Activated CD8-positive, alpha-beta T cell treated with anti-CD3 and anti-CD28 coated beads for 36 hours (primary cell): Measurements from ENCODE around the gene PIGQ. TPM values are rescaled to one million over a fixed set of nuclear protein-coding genes. Genes with fewer than 3 reads are reported as not detected.

Experiments
- ATAC-seq: fragments of 200-7000 bp; cut with Tn5 transposase; one replicate; pipeline ENCODE4 v1.10.0; 2021; ENCODE audit warnings: mild to moderate bottlenecking, moderate library complexity
- CTCF ChIA-PET: fragments of 350-600 bp; sonication (Branson Sonifier 250); formaldehyde crosslinking; loops from one replicate; lab custom pipeline; 2021; ENCODE audit warnings: antibody characterized with exemption; lab: Charles Lee
- POLR2A ChIA-PET: fragments of 350-600 bp; sonication (Branson Sonifier 250); formaldehyde crosslinking; loops from one replicate; lab custom pipeline; 2021; ENCODE audit warnings: antibody characterized with exemption; lab: Charles Lee
- DNase-seq: peaks from one replicate; pipeline ENCODE4 v3.0.0-alpha.2; 2020
- H3K27ac Mint-ChIP-seq: one replicate; pipeline ENCODE4 v1.8.0; 2021; ENCODE audit warnings: mild to moderate bottlenecking, mixed read lengths
- H3K27me3 Mint-ChIP-seq: one replicate; pipeline ENCODE4 v1.8.0; 2021; ENCODE audit warnings: mixed read lengths
- H3K36me3 Mint-ChIP-seq: one replicate; pipeline ENCODE4 v1.8.0; 2021; ENCODE audit warnings: low read depth, mixed read lengths
- H3K4me1 Mint-ChIP-seq: one replicate; pipeline ENCODE4 v1.8.0; 2021; ENCODE audit warnings: low read depth, mixed read lengths
- H3K4me3 Mint-ChIP-seq: one replicate; pipeline ENCODE4 v1.8.0; 2021; ENCODE audit warnings: mild to moderate bottlenecking, moderate library complexity, mixed read lengths
- H3K9me3 Mint-ChIP-seq: one replicate; pipeline ENCODE4 v1.8.0; 2021; ENCODE audit warnings: mixed read lengths
- intact Hi-C: fragments of 100-400 bp; cut with micrococcal nuclease; formaldehyde crosslinking; loops from one replicate; pipeline ENCODE4 v1.10.0; 2022
- total RNA-seq, 2 experiments: library from RNA; stranded (reverse); gene quantifications; one replicate each; pipeline ENCODE4 v1.2.3, GENCODE V29; 2021
- TF ChIP-seq, protein P1 (sequence below): fragments of 200-600 bp; IDR thresholded peaks from one replicate; pipeline ENCODE4 v1.8.0; 2022; ENCODE audit warnings: antibody characterized with exemption, mild to moderate bottlenecking

PIGQ gene
- total RNA-seq, 2 experiments from 2014 or later, result 18.5 to 18.6 TPM

DNA sequence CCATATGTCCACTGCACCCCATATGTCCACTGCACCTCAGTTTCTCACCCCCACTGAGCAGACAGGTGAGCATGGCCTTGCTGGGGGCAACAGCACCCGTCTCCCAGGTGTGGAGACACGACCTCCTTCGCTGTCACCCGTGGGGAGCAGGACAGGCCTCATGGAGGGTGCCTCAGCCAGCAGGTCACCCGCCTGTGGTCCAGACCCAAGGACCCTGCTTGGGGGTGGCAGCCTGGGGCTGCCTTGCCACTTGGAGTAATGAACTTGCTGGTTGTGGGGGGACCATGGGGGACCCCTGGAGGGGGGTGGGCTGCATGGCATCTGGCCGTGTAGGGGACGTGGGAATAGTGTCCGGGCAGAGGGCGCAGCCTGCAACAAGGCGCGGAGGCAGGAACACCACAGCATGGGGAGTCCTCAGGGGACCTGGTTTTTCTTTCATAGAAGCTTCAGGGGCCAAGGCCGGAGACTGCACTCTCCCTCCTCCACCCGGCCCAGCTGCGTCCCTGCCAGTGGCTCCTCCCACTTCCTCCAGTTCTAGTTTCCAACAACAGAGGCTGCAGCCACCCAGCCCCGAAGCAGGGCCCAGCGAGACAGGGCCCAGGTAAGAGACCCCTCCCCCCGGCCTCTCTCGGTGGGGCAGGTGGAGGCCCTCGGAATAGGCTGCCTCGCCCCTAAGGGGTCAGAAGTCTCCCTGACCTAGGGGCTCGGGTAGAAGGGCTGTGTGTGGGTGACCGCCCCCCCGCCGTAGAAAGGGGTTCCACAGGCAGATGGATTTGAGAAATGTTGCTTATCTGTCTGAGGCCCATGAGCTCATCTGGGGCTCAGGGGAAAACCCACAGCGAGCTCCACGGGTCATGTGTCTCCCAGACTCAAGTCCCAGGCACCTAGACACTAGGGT lies 3.0 kb upstream of the PIGQ start, which contains the start of gene NHLRC4:
Gene NHLRC4 (plus strand): TSS at position 531 of the 898 bp plus-strand sequence. CDS start 1,043 bp downstream, outside the sequence.
- Mint-ChIP-seq H3K9me3 (no peaks in the 10 kb centered on the region), H3K27ac (peak within 1 kb of the TSS; percentile 70), H3K4me3 (peak within 1 kb of the TSS; percentile 38), H3K4me1 (peaks cover 27% of the 10 kb centered on the region), H3K27me3 (no peaks in the 10 kb centered on the region), H3K36me3 (no peaks in the 10 kb centered on the region)
- TF ChIP-seq, protein P1, sequence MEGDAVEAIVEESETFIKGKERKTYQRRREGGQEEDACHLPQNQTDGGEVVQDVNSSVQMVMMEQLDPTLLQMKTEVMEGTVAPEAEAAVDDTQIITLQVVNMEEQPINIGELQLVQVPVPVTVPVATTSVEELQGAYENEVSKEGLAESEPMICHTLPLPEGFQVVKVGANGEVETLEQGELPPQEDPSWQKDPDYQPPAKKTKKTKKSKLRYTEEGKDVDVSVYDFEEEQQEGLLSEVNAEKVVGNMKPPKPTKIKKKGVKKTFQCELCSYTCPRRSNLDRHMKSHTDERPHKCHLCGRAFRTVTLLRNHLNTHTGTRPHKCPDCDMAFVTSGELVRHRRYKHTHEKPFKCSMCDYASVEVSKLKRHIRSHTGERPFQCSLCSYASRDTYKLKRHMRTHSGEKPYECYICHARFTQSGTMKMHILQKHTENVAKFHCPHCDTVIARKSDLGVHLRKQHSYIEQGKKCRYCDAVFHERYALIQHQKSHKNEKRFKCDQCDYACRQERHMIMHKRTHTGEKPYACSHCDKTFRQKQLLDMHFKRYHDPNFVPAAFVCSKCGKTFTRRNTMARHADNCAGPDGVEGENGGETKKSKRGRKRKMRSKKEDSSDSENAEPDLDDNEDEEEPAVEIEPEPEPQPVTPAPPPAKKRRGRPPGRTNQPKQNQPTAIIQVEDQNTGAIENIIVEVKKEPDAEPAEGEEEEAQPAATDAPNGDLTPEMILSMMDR, result no peak
- ChIA-PET POLR2A (interaction anchor here (0.9 to 1.5 kb wide), 4 partner anchors 10 to 236 kb away, joined by 3 to 5 read pairs (median 4); partner anchors contain the start of gene WDR90), CTCF (interaction anchor here (0.6 to 1.0 kb wide), 2 partner anchors 26 to 43 kb away, joined by 3 read pairs; no protein-coding TSS in a partner anchor)
- intact Hi-C loops, result no loop called here
- DNase-seq (peak; percentile 79), ATAC-seq (peak; percentile 63)

- H3K36me3 Mint-ChIP-seq, result no peaks in the 10 kb centered on the region
- H3K9me3 Mint-ChIP-seq, result no peaks in the 10 kb centered on the region
- CTCF ChIA-PET, result interaction anchor here (0.6 to 1.0 kb wide), 2 partner anchors 27 to 42 kb away, joined by 3 read pairs; no protein-coding TSS in a partner anchor
- intact Hi-C loops, result no loop called here
- POLR2A ChIA-PET, result interaction anchor here (0.9 to 1.5 kb wide), 4 partner anchors 9 to 235 kb away, joined by 3 to 5 read pairs (median 4); partner anchors contain the start of gene WDR90
- H3K4me1 Mint-ChIP-seq, result peaks cover 29% of the 10 kb centered on the region
- no peak for DNase-seq
- TF ChIP-seq, protein P1, result no peak
- H3K4me3 Mint-ChIP-seq, result peak overlapping the region; percentile 38
- no peak for ATAC-seq
- H3K27me3 Mint-ChIP-seq, result no peaks in the 10 kb centered on the region
- peak overlapping the region; percentile 70 for H3K27ac Mint-ChIP-seq
These were observed 2.2 kb upstream of the PIGQ start for GRCh38 chr16:567373-568256.

- ATAC-seq, result no peak
- Mint-ChIP-seq H3K27me3 (no peaks in the 10 kb centered on the region), H3K27ac (peak overlapping the region; percentile 89), H3K4me1 (peaks cover 29% of the 10 kb centered on the region), H3K9me3 (no peaks in the 10 kb centered on the region), H3K36me3 (no peaks in the 10 kb centered on the region), H3K4me3 (peak overlapping the region; percentile 83)
- TF ChIP-seq, protein P1, result no peak
- POLR2A ChIA-PET, result interaction anchor here (0.8 to 1.5 kb wide), 3 partner anchors 40 to 81 kb away, joined by 3 to 4 read pairs (median 3); partner anchors contain the start of genes METTL26 and WDR90
- no peak for DNase-seq
- CTCF ChIA-PET, result no interaction called here
- intact Hi-C loops, result no loop called here
These were observed 1.1 kb upstream of the PIGQ start for GRCh38 chr16:568401-569258.

DNA sequence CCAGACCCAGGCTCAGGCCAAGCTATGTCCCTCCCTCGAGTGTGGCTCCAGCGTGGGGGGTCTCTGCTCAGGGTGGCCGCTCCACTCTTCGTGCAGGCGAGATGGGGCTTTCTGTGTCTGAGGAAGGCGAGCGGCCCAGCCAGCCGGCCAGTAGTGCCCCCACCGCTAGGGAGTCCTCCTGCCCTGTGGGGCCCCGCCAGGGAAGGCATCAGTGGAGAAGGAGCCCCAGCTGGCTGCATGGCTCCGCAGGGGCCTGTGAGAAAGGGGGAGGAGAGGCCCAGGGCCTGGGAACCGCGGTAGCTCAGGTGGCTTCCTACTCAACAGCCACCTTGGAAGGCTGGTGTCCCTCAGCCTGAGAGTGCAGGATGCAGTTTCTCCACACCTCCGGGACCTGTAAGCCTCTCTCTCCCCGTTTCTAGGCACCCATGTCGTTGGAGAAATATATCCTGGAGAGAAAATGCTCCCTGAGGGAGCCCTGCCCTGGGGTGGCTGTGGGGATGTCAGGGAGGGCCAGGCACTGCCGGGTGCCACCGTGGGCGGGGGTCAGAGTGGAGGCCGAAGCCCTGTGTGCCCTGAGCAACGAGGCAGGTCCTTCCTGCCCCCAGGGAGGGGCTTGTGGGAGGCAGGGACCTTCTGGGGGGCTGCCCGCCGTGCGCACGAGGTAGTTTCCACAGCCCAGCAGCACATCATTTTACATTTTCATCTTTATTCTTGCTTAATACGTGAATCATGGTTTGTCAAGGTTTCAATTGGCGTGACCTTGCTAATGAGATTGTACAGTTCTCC lies 3.3 kb downstream of the PIGQ start:
- TF ChIP-seq, protein P1, result no peak
- H3K9me3 Mint-ChIP-seq, result no peaks in the 10 kb centered on the region
- intact Hi-C loops, result no loop called here
- no peaks in the 10 kb centered on the region for H3K27me3 Mint-ChIP-seq
- no peaks in the 10 kb centered on the region for H3K36me3 Mint-ChIP-seq
- ChIA-PET CTCF (no interaction called here), POLR2A (interaction anchor here (1.6 to 2.0 kb wide), 2 partner anchors 15 to 173 kb away, joined by 3 to 8 read pairs; no protein-coding TSS in a partner anchor)
- DNase-seq (no peak), ATAC-seq (no peak)
- no peak overlapping the region for H3K4me3 Mint-ChIP-seq
- peaks cover 20% of the 10 kb centered on the region for H3K4me1 Mint-ChIP-seq
- no peak overlapping the region for H3K27ac Mint-ChIP-seq
